NCI-H748 (cell line): Measurements from ENCODE around the gene MYH10.
A peak's percentile ranks its signal among the peaks of the same experiment; 100 is the strongest.

ENCODE experiments used
- DNase-seq: peaks from one replicate; lab custom pipeline; 2025; ENCODE audit not compliant: unreplicated experiment; lab: John Stamatoyannopoulos, UW

The MYH10 gene

GRCh38 chr17:8476741-8477140, 153.8 kb downstream of the MYH10 start:
- DNase-seq, result no peak

DNA sequence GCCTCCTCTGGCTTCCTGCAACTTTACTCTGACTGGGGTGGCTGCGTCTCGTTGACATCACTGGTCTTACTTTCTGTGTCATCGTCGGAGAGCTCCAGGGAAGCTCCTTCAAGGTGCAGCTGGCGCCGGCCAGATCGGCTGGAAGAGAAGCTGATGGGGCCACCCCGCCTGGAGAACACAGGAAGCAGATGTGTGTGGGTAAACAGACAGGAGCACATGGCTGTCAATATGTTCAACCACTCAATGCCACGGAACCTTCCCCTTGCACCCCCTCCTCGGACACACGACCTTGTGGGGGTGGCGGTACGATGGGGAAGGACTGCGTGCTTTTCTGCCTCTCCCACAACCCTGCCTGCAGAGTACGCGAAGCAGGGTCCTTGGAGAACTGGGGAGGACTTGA, 154.7 kb downstream of the MYH10 start:
- DNase-seq, result no peak

- no peak for DNase-seq
Measured at GRCh38 chr17:8475227-8475626, 155.3 kb downstream of the MYH10 start.

- DNase-seq, result no peak
Measured at GRCh38 chr17:8474826-8475225, 155.7 kb downstream of the MYH10 start.

DNA sequence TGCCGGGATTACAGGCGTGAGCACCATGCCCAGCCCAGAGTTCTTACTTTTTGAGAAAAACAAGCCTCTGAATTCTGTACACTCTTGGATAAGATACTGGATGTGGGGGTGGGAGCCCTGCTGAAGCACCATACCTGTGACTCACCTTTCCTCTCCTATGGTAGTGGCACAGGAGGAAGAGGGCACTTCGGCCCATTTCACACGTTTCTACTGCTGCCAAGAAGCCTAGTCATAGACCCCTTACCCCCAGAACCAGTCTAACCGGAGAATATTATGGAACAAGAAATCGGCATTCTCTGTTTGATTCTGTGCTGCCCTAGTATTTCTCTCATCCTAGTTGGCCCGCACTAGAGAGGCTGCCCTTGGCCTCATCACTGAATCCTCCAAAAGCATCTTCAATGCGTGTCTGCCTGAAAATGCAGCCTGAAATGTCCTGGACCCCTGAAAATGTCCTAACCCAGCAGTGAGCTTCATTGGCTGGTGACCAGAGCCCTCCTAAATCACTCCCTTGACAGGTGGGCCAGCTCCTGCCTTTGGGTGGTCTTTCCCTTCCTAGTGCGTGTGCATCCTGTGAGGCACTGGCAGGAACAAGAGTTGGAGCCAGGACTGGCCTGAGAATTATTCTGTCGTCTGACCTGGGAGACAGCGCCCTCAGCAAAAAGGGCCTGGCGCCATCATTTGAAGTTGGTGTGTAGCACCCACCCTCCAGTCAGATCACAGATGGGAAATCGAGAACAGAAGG, 156.9 kb downstream of the MYH10 start:
- no peak for DNase-seq

GRCh38 chr17:8472663-8473062, 157.9 kb downstream of the MYH10 start:
- no peak for DNase-seq

DNA sequence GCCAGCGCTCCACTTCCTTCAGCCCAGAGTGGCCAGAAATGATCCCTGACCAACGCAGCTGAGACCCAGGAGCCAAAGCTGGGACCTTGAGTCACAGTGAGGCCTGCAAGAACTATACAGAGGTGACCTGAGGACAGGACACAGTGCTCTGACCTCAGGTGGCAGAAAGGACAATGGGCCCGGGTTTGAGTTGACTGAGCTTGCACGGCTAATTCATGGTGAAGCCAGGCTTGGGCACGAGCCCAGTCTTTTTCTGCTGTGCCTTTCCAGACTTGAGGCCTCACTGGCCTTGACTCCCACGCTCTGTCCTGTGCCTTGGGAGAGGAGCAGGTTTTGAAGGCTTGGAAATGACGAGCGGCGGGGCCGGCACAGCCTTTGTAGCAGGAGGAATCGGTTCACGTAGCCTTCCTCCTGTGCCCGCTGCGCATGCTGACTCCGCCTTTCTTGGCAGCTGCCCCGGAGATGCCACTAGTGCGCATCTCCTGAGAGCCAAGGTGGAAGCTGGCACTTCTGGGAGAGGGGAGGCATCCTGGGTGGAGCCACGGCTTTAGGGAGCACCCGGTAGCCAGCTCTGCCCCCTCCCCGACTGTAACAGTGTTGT, 160.0 kb downstream of the MYH10 start:
- DNase-seq, result no peak

DNA sequence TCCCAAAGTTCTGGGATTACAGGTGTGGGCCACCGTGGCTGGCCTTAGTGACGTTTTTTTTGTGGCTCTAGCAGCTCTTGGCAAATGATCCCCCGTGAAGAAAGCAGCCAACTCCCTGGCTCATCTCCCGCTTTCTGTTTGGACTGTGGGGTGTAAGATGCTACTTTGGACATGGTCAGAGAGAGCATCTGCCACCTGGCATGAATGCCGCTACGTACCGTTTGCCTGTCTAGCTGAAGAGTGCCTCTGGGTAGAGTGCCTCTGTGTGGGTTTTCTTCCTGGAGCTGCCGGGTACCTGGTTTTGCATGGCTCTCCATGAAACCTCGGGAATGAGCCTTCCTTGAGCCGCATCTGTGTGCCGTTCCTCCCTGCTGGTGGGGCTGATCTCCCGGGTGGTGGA, 160.6 kb downstream of the MYH10 start:
- no peak for DNase-seq

- no peak for DNase-seq
Measured at GRCh38 chr17:8468980-8469379, 161.5 kb downstream of the MYH10 start.

DNA sequence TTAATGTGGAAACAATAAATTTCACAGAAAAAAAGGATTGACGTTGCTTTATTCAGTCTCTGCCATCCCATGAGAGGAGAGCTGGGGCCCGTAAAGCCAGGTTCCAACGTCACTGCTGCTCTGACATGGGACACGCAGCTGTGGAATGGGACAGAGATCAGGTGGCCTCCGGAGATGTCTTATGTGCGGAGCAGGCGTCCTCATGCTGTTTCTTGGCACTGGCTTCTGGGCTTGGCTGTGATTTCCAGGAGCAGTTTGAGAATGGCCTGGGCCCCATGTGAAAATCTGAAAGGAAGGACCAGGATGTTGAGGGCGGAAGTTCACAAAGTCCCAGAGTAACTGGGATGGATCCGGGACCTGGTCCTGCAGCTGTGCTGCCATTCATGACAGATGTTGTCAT, 162.4 kb downstream of the MYH10 start:
- DNase-seq, result no peak

- DNase-seq, result no peak
Measured at GRCh38 chr17:8467527-8467926, 163.0 kb downstream of the MYH10 start.

GRCh38 chr17:8466873-8467272, 163.7 kb downstream of the MYH10 start:
- no peak for DNase-seq

- no peak for DNase-seq
Measured at GRCh38 chr17:8466456-8466855, 164.1 kb downstream of the MYH10 start.

GRCh38 chr17:8465759-8466158, 164.8 kb downstream of the MYH10 start:
- DNase-seq, result no peak

- no peak for DNase-seq
Measured at GRCh38 chr17:8465356-8465755, 165.2 kb downstream of the MYH10 start.

DNA sequence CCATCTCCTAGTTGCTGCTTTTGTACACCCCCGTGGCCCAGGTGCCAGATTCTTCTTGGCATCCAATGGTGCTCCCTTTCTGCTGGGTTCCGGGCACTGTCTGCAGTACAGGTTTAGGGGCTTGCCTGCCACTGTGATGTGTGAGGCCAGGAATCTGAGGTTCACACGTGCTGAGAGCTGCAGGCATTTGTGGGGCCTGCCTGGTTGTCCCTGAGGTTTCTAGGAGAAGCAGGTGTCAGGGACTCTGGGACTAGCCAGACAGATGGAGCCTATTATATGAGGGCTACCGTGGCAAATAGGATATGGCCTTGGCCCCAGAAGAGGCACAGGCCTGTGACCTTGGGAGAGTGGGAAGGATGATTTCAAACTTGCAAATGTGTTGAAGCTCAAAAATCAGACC, 165.6 kb downstream of the MYH10 start:
- no peak for DNase-seq

- DNase-seq, result no peak
Measured at GRCh38 chr17:8463099-8463498, 167.4 kb downstream of the MYH10 start.

DNA sequence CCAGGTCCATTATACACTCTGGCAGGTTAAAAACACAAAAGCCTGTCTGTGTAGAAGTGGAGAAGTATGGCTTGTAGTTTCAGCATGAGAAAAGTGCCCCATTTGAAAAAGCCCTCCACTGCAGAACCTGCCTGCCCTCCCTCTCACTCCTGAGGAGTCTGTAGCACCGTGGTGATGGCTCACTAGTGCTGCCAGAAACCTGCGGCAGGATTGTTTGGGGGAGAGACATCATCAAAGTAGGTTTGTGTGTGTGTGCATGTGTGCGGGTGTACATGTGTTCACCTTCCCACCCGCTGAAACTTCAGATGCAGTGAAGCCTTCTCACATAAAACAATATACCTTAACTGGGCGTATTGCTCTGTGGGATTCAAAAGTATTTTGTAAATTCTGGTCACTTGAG, 168.0 kb downstream of the MYH10 start:
- no peak for DNase-seq

- no peak for DNase-seq
Measured at GRCh38 chr17:8459831-8460230, 170.7 kb downstream of the MYH10 start.

GRCh38 chr17:8459107-8459506, 171.4 kb downstream of the MYH10 start:
- peak; percentile 81 for DNase-seq

GRCh38 chr17:8458128-8458527, 172.4 kb downstream of the MYH10 start:
- DNase-seq, result no peak

DNA sequence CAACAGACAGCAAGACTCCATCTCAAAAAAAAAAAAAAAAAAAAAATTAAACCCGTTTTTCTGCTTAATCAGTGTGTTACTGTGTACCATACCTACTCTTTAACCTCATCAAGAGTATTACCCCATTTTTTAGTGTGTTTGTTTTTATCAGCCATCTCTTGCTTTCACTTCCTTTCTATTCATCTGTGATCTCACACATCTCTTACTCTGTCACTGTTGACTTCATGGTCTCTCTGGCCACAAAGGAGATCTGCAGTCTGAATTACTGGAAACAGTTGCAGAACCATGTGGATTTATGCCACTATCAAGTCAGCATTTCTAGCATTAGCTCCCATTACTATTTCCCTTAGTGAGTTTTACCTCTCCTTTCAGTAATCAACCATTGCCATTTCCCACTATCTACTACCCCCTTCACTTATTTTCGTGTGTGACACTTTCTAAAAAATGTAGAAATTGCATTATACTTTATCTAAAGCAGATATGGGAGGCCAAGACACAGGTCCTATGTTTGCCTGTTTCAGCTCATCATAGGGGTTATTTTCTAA, 174.8 kb downstream of the MYH10 start:
- no peak for DNase-seq

DNA sequence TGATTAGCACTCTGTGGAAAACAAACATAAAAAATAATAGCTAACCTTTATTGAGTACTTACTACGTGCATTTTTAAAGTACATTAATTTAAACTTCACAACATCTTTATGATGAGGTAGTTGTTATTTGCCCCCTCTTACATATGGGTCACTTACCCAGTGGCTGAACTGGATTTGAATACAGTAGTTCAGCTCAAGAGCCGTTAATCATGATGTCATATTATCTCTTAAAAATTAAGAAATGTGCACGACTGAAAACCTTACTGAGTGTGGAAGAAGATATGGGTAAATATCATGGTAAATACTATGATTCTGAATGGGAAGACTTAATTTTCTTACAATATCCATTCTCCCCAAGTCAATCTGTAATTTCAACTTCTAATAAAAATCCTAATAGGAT, 177.2 kb downstream of the MYH10 start:
- DNase-seq, result no peak
